ENCODE data around the gene KCNMA1. TPM values are rescaled to one million over a fixed set of nuclear protein-coding genes. Genes with fewer than 3 reads are reported as not detected.

Gene KCNMA1
- total and polyA plus RNA-seq, 2 donors (not counting 1 experiment from before 2014, with no cell fraction given), result 0.82 to 3.1 TPM

GRCh38 chr10:77348751-77349150 is 288.9 kb downstream of the KCNMA1 start:
- H3K27me3 Mint-ChIP-seq, result no peaks in the 10 kb centered on the region
- H4K20me1 ChIP-seq (ENCODE audit: control insufficient read depth, insufficient read depth, low read length, poor library complexity, severe bottlenecking), result no peaks in the 10 kb centered on the region
- H3K79me2 ChIP-seq (ENCODE audit: control insufficient read depth, insufficient read depth, low read length), result no peaks in the 10 kb centered on the region
- H3K27me3 ChIP-seq (replicated peaks in 1 of 4; ENCODE audit: control extremely low read depth in 1 of 4, control insufficient read depth in 3 of 4, insufficient read depth in 4 of 4, low read length in 3 of 4), result no peaks in the 10 kb centered on the region
- H3K9me3 Mint-ChIP-seq (ENCODE audit: insufficient read depth), result no peaks in the 10 kb centered on the region
- CTCF ChIA-PET, result no interaction called here
- no peaks in the 10 kb centered on the region for H3K9me3 ChIP-seq (ENCODE audit: control extremely low read depth in 1 of 3, control insufficient read depth in 2 of 3, insufficient read depth in 1 of 3, low read length in 2 of 3)
- no peaks in the 10 kb centered on the region for H3K4me1 ChIP-seq (ENCODE audit: control insufficient read depth in 2 of 2, insufficient read depth in 2 of 2, low read length in 2 of 2)
- H3K9ac ChIP-seq (ENCODE audit: low read length), result no peak overlapping the region
- no peak overlapping the region for H3K4me3 ChIP-seq (ENCODE audit: control extremely low read depth in 1 of 5, extremely low read depth in 1 of 5, insufficient read depth in 1 of 5, low read depth in 2 of 5, low read length in 4 of 5)
- no peaks in the 10 kb centered on the region for H3K4me1 Mint-ChIP-seq
- WGBS (ENCODE audit: insufficient coverage), result no CpG with 5 or more reads among the region's 2 CpGs
- H3K27ac ChIP-seq (ENCODE audit: low read length in 2 of 2), result no peak overlapping the region
- no peak overlapping the region for H3K4me2 ChIP-seq (replicated peaks; ENCODE audit: low read depth, low read length, poor library complexity, severe bottlenecking)
- intact Hi-C loops (cut with micrococcal nuclease), result no loop called here
- DNase-seq (no peak), ATAC-seq (ENCODE audit: low read depth) (no peak)
- no peak overlapping the region for H3K27ac Mint-ChIP-seq
- TF ChIP-seq CTCF (IDR thresholded peaks at IDR 0.05), result no peak
- no peak for TF ChIP-seq EZH2 (IDR thresholded peaks at IDR 0.05; ENCODE audit: borderline replicate concordance, insufficient read depth, low read depth, low read length, poor library complexity, severe bottlenecking)
- H3K4me3 Mint-ChIP-seq, result no peak overlapping the region
- H2AFZ ChIP-seq (ENCODE audit: insufficient read depth, low read depth, low read length, poor library complexity, severe bottlenecking), result no peak overlapping the region
- H3K36me3 ChIP-seq (replicated peaks in 1 of 2; ENCODE audit: control extremely low read depth in 1 of 2, control insufficient read depth in 1 of 2, extremely low read depth in 1 of 2, insufficient read depth in 2 of 2, low read length in 1 of 2), result no peaks in the 10 kb centered on the region
- POLR2A ChIA-PET, result no interaction called here

- no peak overlapping the region for H3K27ac ChIP-seq (ENCODE audit: low read length in 2 of 2)
- intact Hi-C loops (cut with micrococcal nuclease), result no loop called here
- H3K4me3 ChIP-seq (ENCODE audit: control extremely low read depth in 1 of 5, extremely low read depth in 1 of 5, insufficient read depth in 1 of 5, low read depth in 2 of 5, low read length in 4 of 5), result no peak overlapping the region
- 94% methylated on average over 3 of the region's 6 CpGs for WGBS (ENCODE audit: insufficient coverage)
- H3K4me3 Mint-ChIP-seq, result no peak overlapping the region
- ATAC-seq (ENCODE audit: low read depth) (no peak), DNase-seq (no peak)
- no peaks in the 10 kb centered on the region for H3K9me3 ChIP-seq (ENCODE audit: control extremely low read depth in 1 of 3, control insufficient read depth in 2 of 3, insufficient read depth in 1 of 3, low read length in 2 of 3)
- no peak for TF ChIP-seq EZH2 (IDR thresholded peaks at IDR 0.05; ENCODE audit: borderline replicate concordance, insufficient read depth, low read depth, low read length, poor library complexity, severe bottlenecking)
- ChIA-PET POLR2A (no interaction called here), CTCF (no interaction called here)
- no peaks in the 10 kb centered on the region for H3K79me2 ChIP-seq (ENCODE audit: control insufficient read depth, insufficient read depth, low read length)
- H3K9ac ChIP-seq (ENCODE audit: low read length), result no peak overlapping the region
- no peak overlapping the region for H3K27ac Mint-ChIP-seq
- H3K4me2 ChIP-seq (replicated peaks; ENCODE audit: low read depth, low read length, poor library complexity, severe bottlenecking), result no peak overlapping the region
- no peaks in the 10 kb centered on the region for H4K20me1 ChIP-seq (ENCODE audit: control insufficient read depth, insufficient read depth, low read length, poor library complexity, severe bottlenecking)
- H3K36me3 ChIP-seq (replicated peaks in 1 of 2; ENCODE audit: control extremely low read depth in 1 of 2, control insufficient read depth in 1 of 2, extremely low read depth in 1 of 2, insufficient read depth in 2 of 2, low read length in 1 of 2), result no peaks in the 10 kb centered on the region
- H3K27me3 ChIP-seq (replicated peaks in 1 of 4; ENCODE audit: control extremely low read depth in 1 of 4, control insufficient read depth in 3 of 4, insufficient read depth in 4 of 4, low read length in 3 of 4), result no peaks in the 10 kb centered on the region
- no peaks in the 10 kb centered on the region for H3K9me3 Mint-ChIP-seq (ENCODE audit: insufficient read depth)
- no peaks in the 10 kb centered on the region for H3K4me1 ChIP-seq (ENCODE audit: control insufficient read depth in 2 of 2, insufficient read depth in 2 of 2, low read length in 2 of 2)
- H3K27me3 Mint-ChIP-seq, result no peaks in the 10 kb centered on the region
- H2AFZ ChIP-seq (ENCODE audit: insufficient read depth, low read depth, low read length, poor library complexity, severe bottlenecking), result no peak overlapping the region
- H3K4me1 Mint-ChIP-seq, result no peaks in the 10 kb centered on the region
Measured at GRCh38 chr10:77348082-77348481, 289.5 kb downstream of the KCNMA1 start.

Data from B cell (primary cell).